ENCODE measurements around the gene DAGLA. TPM values are rescaled to one million over a fixed set of nuclear protein-coding genes. Genes with fewer than 3 reads are reported as not detected.

Gene DAGLA
- total and polyA plus RNA-seq, 12 donors: 0.44 to 4.2 (median 2.3) TPM

GRCh38 chr11:61768376-61769076, 88.3 kb downstream of the DAGLA start:
- no peak for DNase-seq
- Histone ChIP-seq H3K4me3 (no peak overlapping the region), H3K4me1 (replicated peaks in 1 of 2) (no peaks in the 10 kb centered on the region), H3K9me3 (replicated peaks in 1 of 3) (no peaks in the 10 kb centered on the region), H3K36me3 (replicated peaks in 1 of 2) (no peaks in the 10 kb centered on the region), H3K27me3 (no peaks in the 10 kb centered on the region), H3K27ac (no peak overlapping the region)
- intact Hi-C loops (cut with DNase I): no loop called here
- WGBS, 4 donors: 59 to 78% (median 68%) methylated on average over 7 to 11 of the region's 11 CpGs
- TF ChIP-seq CTCF (IDR thresholded peaks at IDR 0.05): no peak
- TF ChIP-seq POLR2A (IDR thresholded peaks at IDR 0.05): no peak

GRCh38 chr11:61769169-61769920, 89.2 kb downstream of the DAGLA start:
- intact Hi-C loops (cut with DNase I): no loop called here
- TF ChIP-seq POLR2A (IDR thresholded peaks at IDR 0.05): no peak
- TF ChIP-seq CTCF (IDR thresholded peaks at IDR 0.05): no peak
- Histone ChIP-seq H3K4me3 (no peak overlapping the region), H3K27me3 (no peaks in the 10 kb centered on the region), H3K36me3 (replicated peaks in 1 of 2) (no peaks in the 10 kb centered on the region), H3K27ac (no peak overlapping the region), H3K9me3 (replicated peaks in 1 of 3) (no peaks in the 10 kb centered on the region), H3K4me1 (replicated peaks in 1 of 2) (no peaks in the 10 kb centered on the region)
- no peak for DNase-seq
- WGBS, 4 donors: 81 to 87% (median 81%) methylated on average over 10 to 33 of the region's 33 CpGs; no CpG with 5 or more reads in 1 of the 4 donors

- intact Hi-C loops (cut with DNase I): no loop called here
- no peaks in the 10 kb centered on the region for H3K4me1 ChIP-seq (replicated peaks in 1 of 2)
- TF ChIP-seq POLR2A (IDR thresholded peaks at IDR 0.05): no peak
- TF ChIP-seq CTCF (IDR thresholded peaks at IDR 0.05): no peak
- no peaks in the 10 kb centered on the region for H3K36me3 ChIP-seq (replicated peaks in 1 of 2)
- H3K27me3 ChIP-seq: no peaks in the 10 kb centered on the region
- H3K4me3 ChIP-seq: no peak overlapping the region
- no peak overlapping the region for H3K27ac ChIP-seq
- DNase-seq: no peak
- 83 to 90% (median 87%) methylated on average over 2 to 20 of the region's 20 CpGs for WGBS, 4 donors
- H3K9me3 ChIP-seq (replicated peaks in 1 of 3): no peaks in the 10 kb centered on the region
Observed at GRCh38 chr11:61769946-61770683, 89.9 kb downstream of the DAGLA start.
